SK-N-SH treated with all-trans-retinoic acid at 6 μM for 48 hours (cell line): ENCODE data around the gene PLPP1.

Experiments
- ATAC-seq: fragments of 200-7000 bp; cut with Tn5 transposase; 3 replicates; pipeline ENCODE4 v1.9.1; 2020; ENCODE audit warnings: mild to moderate bottlenecking, moderate library complexity
- CREB5 ChIP-seq: fragments of 250-450 bp; sonication (Bioruptor Pico); IDR thresholded peaks from 2 replicates; pipeline ENCODE4 v1.5.1; 2020; ENCODE audit warnings: low read depth, mild to moderate bottlenecking, moderate library complexity
- CSDC2 ChIP-seq: fragments of 250-450 bp; sonication (Bioruptor Pico); IDR thresholded peaks from 2 replicates; pipeline ENCODE4 v1.5.0; 2020; ENCODE audit warnings: mild to moderate bottlenecking, moderate library complexity
- CSRNP3 ChIP-seq: fragments of 250-450 bp; sonication (Bioruptor Pico); IDR thresholded peaks from 2 replicates; pipeline ENCODE4 v1.5.1; 2021; ENCODE audit warnings: mild to moderate bottlenecking, moderate library complexity
- ESRRG ChIP-seq: fragments of 250-450 bp; sonication (Bioruptor Pico); IDR thresholded peaks from 2 replicates; pipeline ENCODE4 v1.6.1; 2021; ENCODE audit warnings: mild to moderate bottlenecking
- GLIS3 ChIP-seq: fragments of 250-450 bp; sonication (Bioruptor Pico); IDR thresholded peaks from 2 replicates; pipeline ENCODE4 v1.5.0; 2020; ENCODE audit warnings: mild to moderate bottlenecking, moderate library complexity
- ISL1 ChIP-seq: fragments of 250-450 bp; sonication (Bioruptor Pico); IDR thresholded peaks from 2 replicates; pipeline ENCODE4 v2.1.2; 2022; ENCODE audit warnings: mild to moderate bottlenecking, moderate library complexity
- OSR1 ChIP-seq: fragments of 250-450 bp; sonication (Bioruptor Pico); IDR thresholded peaks from 2 replicates; pipeline ENCODE4 v1.8.0; 2022; ENCODE audit warnings: moderate library complexity, mild to moderate bottlenecking, inconsistent platforms
- PATZ1 ChIP-seq: fragments of 250-450 bp; sonication (Bioruptor Pico); IDR thresholded peaks from 2 replicates; pipeline ENCODE4 v1.8.0; 2020; ENCODE audit warnings: mild to moderate bottlenecking, moderate library complexity, borderline replicate concordance
- POU6F1 ChIP-seq: fragments of 250-450 bp; sonication (Bioruptor Pico); IDR thresholded peaks from 2 replicates; pipeline ENCODE4 v1.8.0; 2021; ENCODE audit warnings: low read depth, mild to moderate bottlenecking, moderate library complexity, borderline replicate concordance
- PPARA ChIP-seq: fragments of 250-450 bp; sonication (Bioruptor Pico); IDR thresholded peaks from 2 replicates; pipeline ENCODE4 v1.5.0; 2020; ENCODE audit warnings: mild to moderate bottlenecking, borderline replicate concordance
- RARB ChIP-seq: fragments of 250-450 bp; sonication (Bioruptor Pico); IDR thresholded peaks from 2 replicates; pipeline ENCODE4 v1.8.0; 2021; ENCODE audit warnings: mild to moderate bottlenecking, moderate library complexity
- SNAI2 ChIP-seq: fragments of 250-450 bp; sonication (Bioruptor Pico); IDR thresholded peaks from 2 replicates; pipeline ENCODE4 v1.5.0; 2020; ENCODE audit warnings: mild to moderate bottlenecking, moderate library complexity
- TCF4 ChIP-seq: fragments of 250-450 bp; sonication (Bioruptor Pico); IDR thresholded peaks from 2 replicates; pipeline ENCODE4 v1.8.0; 2021; ENCODE audit warnings: mild to moderate bottlenecking, moderate library complexity, borderline replicate concordance
- ZC3H10 ChIP-seq: fragments of 250-450 bp; sonication (Bioruptor Pico); IDR thresholded peaks from 2 replicates; pipeline ENCODE4 v1.5.1; 2021; ENCODE audit warnings: mild to moderate bottlenecking, moderate library complexity
- ZFP3 ChIP-seq: fragments of 250-450 bp; sonication (Bioruptor Pico); IDR thresholded peaks from 2 replicates; pipeline ENCODE4 v1.5.0; 2020; ENCODE audit warnings: mild to moderate bottlenecking, moderate library complexity
- ZNF70 ChIP-seq: fragments of 450-650 bp; formaldehyde crosslinking; IDR thresholded peaks from 2 replicates; pipeline ENCODE4 v1.5.0; 2020; ENCODE audit warnings: mild to moderate bottlenecking, moderate library complexity
- ZNF8 ChIP-seq: fragments of 450-650 bp; formaldehyde crosslinking; IDR thresholded peaks from 2 replicates; pipeline ENCODE4 v1.5.0; 2020; ENCODE audit warnings: mild to moderate bottlenecking, moderate library complexity

PLPP1 gene

GRCh38 chr5:55437452-55437851 is 97.3 kb downstream of the PLPP1 start (continued):
- no peak for TF ChIP-seq SNAI2 (CRISPR knock-in tag)
- TF ChIP-seq ZNF8 (CRISPR knock-in tag) = no peak

GRCh38 chr5:55432549-55432948 is 102.2 kb downstream of the PLPP1 start:
- no peak for ATAC-seq
- no peak for TF ChIP-seq PATZ1 (CRISPR knock-in tag)
- TF ChIP-seq POU6F1 = no peak
- TF ChIP-seq ZC3H10 (CRISPR knock-in tag) = no peak
- TF ChIP-seq ZNF8 (CRISPR knock-in tag) = no peak
- no peak for TF ChIP-seq CREB5
- no peak for TF ChIP-seq PPARA (CRISPR knock-in tag)
- no peak for TF ChIP-seq GLIS3
- TF ChIP-seq ZNF70 (CRISPR knock-in tag) = no peak
- no peak for TF ChIP-seq CSDC2 (CRISPR knock-in tag)

GRCh38 chr5:55429613-55430253 is 105.0 kb downstream of the PLPP1 start:
- no peak for TF ChIP-seq TCF4 (CRISPR knock-in tag)
- no peak for TF ChIP-seq ESRRG (CRISPR knock-in tag)
- TF ChIP-seq SNAI2 (CRISPR knock-in tag) = no peak
- no peak for TF ChIP-seq ZC3H10 (CRISPR knock-in tag)
- TF ChIP-seq ZNF70 (CRISPR knock-in tag) = no peak
- TF ChIP-seq ZNF8 (CRISPR knock-in tag) = no peak
- TF ChIP-seq PPARA (CRISPR knock-in tag) = no peak
- no peak for TF ChIP-seq OSR1
- ATAC-seq = no peak

GRCh38 chr5:55429221-55429612 is 105.5 kb downstream of the PLPP1 start:
- TF ChIP-seq TCF4 (CRISPR knock-in tag) = no peak
- TF ChIP-seq SNAI2 (CRISPR knock-in tag) = no peak
- TF ChIP-seq CREB5 = no peak
- TF ChIP-seq ZFP3 = no peak
- TF ChIP-seq PPARA (CRISPR knock-in tag) = no peak
- TF ChIP-seq ZC3H10 (CRISPR knock-in tag) = no peak
- TF ChIP-seq PATZ1 (CRISPR knock-in tag) = no peak
- no peak for TF ChIP-seq RARB (CRISPR knock-in tag)
- ATAC-seq = no peak

- TF ChIP-seq ISL1 (CRISPR knock-in tag) (peak; percentile 27; the same call in 1 of the 2 replicates), CSRNP3 (no peak)
- peak; percentile 70 for ATAC-seq
Observed at GRCh38 chr5:55427157-55427556, 107.6 kb downstream of the PLPP1 start.
